CD4-positive, alpha-beta T cell (primary cell): ENCODE data around the gene ENO4. TPM values are rescaled to one million over a fixed set of nuclear protein-coding genes. Genes with fewer than 3 reads are reported as not detected.

ENCODE experiments used
- ATAC-seq: fragments of 200-7000 bp; cut with Tn5 transposase; one replicate; pipeline ENCODE4 v1.10.0; 2022; ENCODE audit warnings: mild to moderate bottlenecking; ENCODE audit not compliant: poor library complexity
- CTCF ChIA-PET: fragments of 350-600 bp; sonication (Branson Sonifier 250); formaldehyde crosslinking; loops from one replicate; lab custom pipeline; 2021; ENCODE audit warnings: antibody characterized with exemption, inconsistent platforms; lab: Charles Lee
- POLR2A ChIA-PET: fragments of 350-600 bp; sonication (Branson Sonifier 250); formaldehyde crosslinking; loops from one replicate; lab custom pipeline; 2021; ENCODE audit warnings: antibody characterized with exemption, inconsistent platforms; lab: Charles Lee
- DNase-seq, 14 experiments: peaks; one replicate each; pipeline ENCODE4 v3.0.0-alpha.2; 2013 to 2020; ENCODE audit warnings: mixed read lengths in 2 of 14
- H3K27ac ChIP-seq, 2 donors: one replicate each; pipeline versions ENCODE4 v1.5.1 to v1.7.0; 2013; ENCODE audit warnings: low read length in 2 of 2, low read depth in 1 of 2, mild to moderate bottlenecking in 1 of 2
- H3K27me3 ChIP-seq, 2 experiments: 1 replicate in 1 of 2; 2 replicates in 1 of 2; pipeline versions ENCODE4 v1.6.1 to v1.7.0; 2013; ENCODE audit warnings: low read length in 2 of 2, control low read depth in 1 of 2, mild to moderate bottlenecking in 1 of 2, moderate library complexity in 1 of 2; ENCODE audit not compliant: insufficient read depth in 2 of 2, control insufficient read depth in 1 of 2
- H3K36me3 ChIP-seq: one replicate; pipeline ENCODE4 v1.6.1; 2013; ENCODE audit warnings: low read length, control low read depth; ENCODE audit not compliant: insufficient read depth
- H3K4me1 ChIP-seq: one replicate; pipeline ENCODE4 v1.6.1; 2013; ENCODE audit warnings: low read length, control low read depth; ENCODE audit not compliant: insufficient read depth
- H3K4me3 ChIP-seq: one replicate; pipeline ENCODE4 v1.5.1; 2013; ENCODE audit warnings: mild to moderate bottlenecking, low read length, moderate library complexity
- H3K9me3 ChIP-seq, 2 experiments: 1 replicate in 1 of 2; 2 replicates in 1 of 2; pipeline versions ENCODE4 v1.6.1 to v1.7.0; 2013; ENCODE audit warnings: low read length in 2 of 2, mild to moderate bottlenecking in 2 of 2, control low read depth in 1 of 2, moderate library complexity in 1 of 2; ENCODE audit not compliant: control insufficient read depth in 1 of 2, insufficient read depth in 1 of 2
- H3K27ac Mint-ChIP-seq: one replicate; pipeline ENCODE4 v1.8.0; 2020; ENCODE audit warnings: mixed read lengths
- H3K27me3 Mint-ChIP-seq: one replicate; pipeline ENCODE4 v1.8.0; 2021; ENCODE audit warnings: mixed read lengths
- H3K36me3 Mint-ChIP-seq: one replicate; pipeline ENCODE4 v1.8.0; 2021; ENCODE audit warnings: low read depth, mixed read lengths
- H3K4me1 Mint-ChIP-seq: one replicate; pipeline ENCODE4 v1.8.0; 2021; ENCODE audit warnings: low read depth, mixed read lengths
- H3K4me3 Mint-ChIP-seq: one replicate; pipeline ENCODE4 v1.8.0; 2020; ENCODE audit warnings: mild to moderate bottlenecking, mixed read lengths
- H3K9me3 Mint-ChIP-seq: one replicate; pipeline ENCODE4 v1.8.0; 2020; ENCODE audit warnings: mixed read lengths
- intact Hi-C, 2 experiments: fragments of 100-400 bp; cut with DNase I in 1 of 2; cut with micrococcal nuclease in 1 of 2; formaldehyde crosslinking; loops; one replicate each; pipeline versions ENCODE4 v1.15.1 to v1.9.0; 2023 to 2025; cut with DNase I, micrococcal nuclease
- total RNA-seq, 174 experiments: library from RNA in 2 of 174; stranded (reverse) in 2 of 174; gene quantifications; one replicate each; pipeline ENCODE4 v1.2.3 and lab custom pipeline; 2021 to 2026
- TF ChIP-seq, protein P1 (sequence below): fragments of 200-600 bp; IDR thresholded peaks from one replicate; pipeline ENCODE4 v1.8.0; 2022; ENCODE audit warnings: antibody characterized with exemption, mild to moderate bottlenecking

ENO4 gene
- total RNA-seq, 2 experiments from 2014 or later: not detected

- ATAC-seq (no peak), DNase-seq (no peak)
- Mint-ChIP-seq H3K9me3 (no peaks in the 10 kb centered on the region), H3K27me3 (peaks cover 9% of the 10 kb centered on the region), H3K36me3 (no peaks in the 10 kb centered on the region), H3K4me1 (no peaks in the 10 kb centered on the region), H3K4me3 (no peak overlapping the region), H3K27ac (no peak overlapping the region)
- no peaks in the 10 kb centered on the region for H3K36me3 ChIP-seq
- POLR2A ChIA-PET: no interaction called here
- intact Hi-C loops: no loop called here
- H3K9me3 ChIP-seq: no peaks in the 10 kb centered on the region
- TF ChIP-seq, protein P1, sequence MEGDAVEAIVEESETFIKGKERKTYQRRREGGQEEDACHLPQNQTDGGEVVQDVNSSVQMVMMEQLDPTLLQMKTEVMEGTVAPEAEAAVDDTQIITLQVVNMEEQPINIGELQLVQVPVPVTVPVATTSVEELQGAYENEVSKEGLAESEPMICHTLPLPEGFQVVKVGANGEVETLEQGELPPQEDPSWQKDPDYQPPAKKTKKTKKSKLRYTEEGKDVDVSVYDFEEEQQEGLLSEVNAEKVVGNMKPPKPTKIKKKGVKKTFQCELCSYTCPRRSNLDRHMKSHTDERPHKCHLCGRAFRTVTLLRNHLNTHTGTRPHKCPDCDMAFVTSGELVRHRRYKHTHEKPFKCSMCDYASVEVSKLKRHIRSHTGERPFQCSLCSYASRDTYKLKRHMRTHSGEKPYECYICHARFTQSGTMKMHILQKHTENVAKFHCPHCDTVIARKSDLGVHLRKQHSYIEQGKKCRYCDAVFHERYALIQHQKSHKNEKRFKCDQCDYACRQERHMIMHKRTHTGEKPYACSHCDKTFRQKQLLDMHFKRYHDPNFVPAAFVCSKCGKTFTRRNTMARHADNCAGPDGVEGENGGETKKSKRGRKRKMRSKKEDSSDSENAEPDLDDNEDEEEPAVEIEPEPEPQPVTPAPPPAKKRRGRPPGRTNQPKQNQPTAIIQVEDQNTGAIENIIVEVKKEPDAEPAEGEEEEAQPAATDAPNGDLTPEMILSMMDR: no peak
- peaks cover 0 to 3% of the 10 kb centered on the region in 2 experiments for H3K27me3 ChIP-seq
- no peaks in the 10 kb centered on the region for H3K4me1 ChIP-seq
- H3K4me3 ChIP-seq: no peak overlapping the region
- CTCF ChIA-PET: no interaction called here
- no peak overlapping the region for H3K27ac ChIP-seq
Measured at GRCh38 chr10:116840389-116841075, 8.8 kb upstream of the ENO4 start.

GRCh38 chr10:116845823-116846222 is 3.5 kb upstream of the ENO4 start:
- intact Hi-C loops: no loop called here
- Mint-ChIP-seq H3K36me3 (no peaks in the 10 kb centered on the region), H3K4me3 (no peak overlapping the region), H3K4me1 (peaks cover 15% of the 10 kb centered on the region), H3K27me3 (peaks cover 49% of the 10 kb centered on the region), H3K9me3 (no peaks in the 10 kb centered on the region), H3K27ac (no peak overlapping the region)
- ChIA-PET CTCF (no interaction called here), POLR2A (no interaction called here)
- no peak overlapping the region for H3K27ac ChIP-seq
- H3K27me3 ChIP-seq: peaks cover 12 to 41% of the 10 kb centered on the region in 2 experiments
- H3K9me3 ChIP-seq: peaks cover 0 to 14% of the 10 kb centered on the region in 2 experiments
- ATAC-seq (no peak), DNase-seq (no peak)
- H3K36me3 ChIP-seq: no peaks in the 10 kb centered on the region
- TF ChIP-seq, protein P1: no peak
- no peak overlapping the region for H3K4me3 ChIP-seq
- peaks cover 9% of the 10 kb centered on the region for H3K4me1 ChIP-seq

DNA sequence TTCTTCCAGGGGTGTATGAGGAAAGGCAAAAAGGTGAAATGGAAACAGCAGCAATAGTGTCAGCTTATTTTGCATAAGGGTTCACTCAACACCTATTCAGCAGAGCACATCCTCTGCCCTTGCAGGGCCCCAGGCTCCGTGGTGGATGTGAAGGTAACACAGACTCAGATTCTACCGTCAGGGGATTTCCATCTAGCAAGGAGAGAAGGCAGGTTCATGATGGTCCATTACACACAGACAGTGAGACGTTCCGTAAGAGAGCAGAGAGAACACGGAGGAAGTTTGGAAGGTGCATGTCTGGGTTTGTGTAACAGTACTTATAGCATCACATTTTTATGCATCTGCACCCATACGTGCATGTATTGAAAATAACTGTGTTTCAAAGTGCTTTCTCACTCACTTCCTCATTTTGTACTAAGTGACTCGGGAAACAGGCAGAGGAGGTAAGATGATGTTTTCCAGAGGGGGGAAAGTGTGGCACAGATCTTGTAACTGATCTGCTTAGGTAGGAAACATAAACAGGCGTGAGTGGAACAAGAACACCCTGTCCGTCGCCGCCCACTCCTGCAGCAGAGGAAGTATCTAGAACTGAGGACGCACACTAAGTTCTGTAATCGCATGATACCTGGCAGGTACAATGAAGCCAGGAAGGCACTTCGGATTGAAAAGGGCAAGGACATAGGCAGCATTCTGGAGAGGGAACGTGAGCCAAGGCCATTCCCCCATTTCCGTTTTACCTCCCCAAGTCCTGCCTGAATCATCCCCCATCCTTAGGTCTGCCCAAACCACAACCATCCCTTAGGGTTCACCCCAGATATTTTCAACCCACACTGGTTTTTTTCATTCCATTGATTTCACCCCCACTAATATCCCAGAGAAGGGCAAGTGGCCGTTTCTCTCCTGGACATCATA is 1.0 kb upstream of the ENO4 start:
- peak; percentile 74 for ATAC-seq
- H3K36me3 Mint-ChIP-seq: no peaks in the 10 kb centered on the region
- TF ChIP-seq, protein P1: no peak
- H3K36me3 ChIP-seq: no peaks in the 10 kb centered on the region
- H3K9me3 Mint-ChIP-seq: no peaks in the 10 kb centered on the region
- intact Hi-C loops: no loop called here
- peak overlapping the region; percentile 70 for H3K4me3 Mint-ChIP-seq
- peak in 3 of 14 experiments; percentile 30 to 58 (median 47) for DNase-seq
- peaks cover 15% of the 10 kb centered on the region for H3K4me1 Mint-ChIP-seq
- H3K27ac ChIP-seq: no peak overlapping the region
- peaks cover 0 to 14% of the 10 kb centered on the region in 2 experiments for H3K9me3 ChIP-seq
- peaks cover 9% of the 10 kb centered on the region for H3K4me1 ChIP-seq
- peaks cover 19 to 51% of the 10 kb centered on the region in 2 experiments for H3K27me3 ChIP-seq
- peak overlapping the region; percentile 35 for H3K27ac Mint-ChIP-seq
- POLR2A ChIA-PET: no interaction called here
- CTCF ChIA-PET: no interaction called here
- peaks cover 67% of the 10 kb centered on the region for H3K27me3 Mint-ChIP-seq
- peak overlapping the region; percentile 50 for H3K4me3 ChIP-seq
